ENCODE results near the gene C1orf167.

The C1orf167 gene

GRCh38 chr1:11765661-11766428, 3.9 kb downstream of the C1orf167 start:
- no peak for DNase-seq (ENCODE audit: low read depth)

- DNase-seq (ENCODE audit: low read depth), result no peak
Measured at GRCh38 chr1:11766429-11766776, 4.4 kb downstream of the C1orf167 start.

- no peak for DNase-seq (ENCODE audit: low read depth)
Measured at GRCh38 chr1:11767922-11768704, 6.1 kb downstream of the C1orf167 start.

GRCh38 chr1:11768821-11769220, 6.8 kb downstream of the C1orf167 start:
- no peak for DNase-seq (ENCODE audit: low read depth)

GRCh38 chr1:11769274-11769673, 7.3 kb downstream of the C1orf167 start:
- DNase-seq (ENCODE audit: low read depth), result no peak

GRCh38 chr1:11770011-11770410, 8.0 kb downstream of the C1orf167 start:
- no peak for DNase-seq (ENCODE audit: low read depth)

GRCh38 chr1:11771481-11772043, 9.6 kb downstream of the C1orf167 start:
- DNase-seq (ENCODE audit: low read depth), result no peak

GRCh38 chr1:11772458-11772857, 10.5 kb downstream of the C1orf167 start:
- no peak for DNase-seq (ENCODE audit: low read depth)

- no peak for DNase-seq (ENCODE audit: low read depth)
Measured at GRCh38 chr1:11774753-11775152, 12.8 kb downstream of the C1orf167 start.

GRCh38 chr1:11777658-11778322, 15.8 kb downstream of the C1orf167 start:
- DNase-seq (ENCODE audit: low read depth), result no peak

- no peak for DNase-seq (ENCODE audit: low read depth)
Measured at GRCh38 chr1:11778336-11778735, 16.3 kb downstream of the C1orf167 start.

GRCh38 chr1:11778844-11779623, 17.0 kb downstream of the C1orf167 start:
- no peak for DNase-seq (ENCODE audit: low read depth)

- no peak for DNase-seq (ENCODE audit: low read depth)
Measured at GRCh38 chr1:11779715-11780379, 17.9 kb downstream of the C1orf167 start.

GRCh38 chr1:11780380-11781147, 18.6 kb downstream of the C1orf167 start:
- DNase-seq (ENCODE audit: low read depth), result no peak

- no peak for DNase-seq (ENCODE audit: low read depth)
Measured at GRCh38 chr1:11781297-11781696, 19.3 kb downstream of the C1orf167 start.

GRCh38 chr1:11782127-11782708, 20.2 kb downstream of the C1orf167 start:
- no peak for DNase-seq (ENCODE audit: low read depth)

GRCh38 chr1:11783556-11783955, 21.6 kb downstream of the C1orf167 start:
- no peak for DNase-seq (ENCODE audit: low read depth)

GRCh38 chr1:11784256-11784992, 22.4 kb downstream of the C1orf167 start:
- no peak for DNase-seq (ENCODE audit: low read depth)

- DNase-seq (ENCODE audit: low read depth), result peak; percentile 14
Measured at GRCh38 chr1:11784993-11785769, 23.2 kb downstream of the C1orf167 start.
